Measurements from ENCODE around the gene KLK8. TPM values are rescaled to one million over a fixed set of nuclear protein-coding genes. Genes with fewer than 3 reads are reported as not detected.

KLK8 gene
- polyA plus RNA-seq, 3 donors = not detected

DNA sequence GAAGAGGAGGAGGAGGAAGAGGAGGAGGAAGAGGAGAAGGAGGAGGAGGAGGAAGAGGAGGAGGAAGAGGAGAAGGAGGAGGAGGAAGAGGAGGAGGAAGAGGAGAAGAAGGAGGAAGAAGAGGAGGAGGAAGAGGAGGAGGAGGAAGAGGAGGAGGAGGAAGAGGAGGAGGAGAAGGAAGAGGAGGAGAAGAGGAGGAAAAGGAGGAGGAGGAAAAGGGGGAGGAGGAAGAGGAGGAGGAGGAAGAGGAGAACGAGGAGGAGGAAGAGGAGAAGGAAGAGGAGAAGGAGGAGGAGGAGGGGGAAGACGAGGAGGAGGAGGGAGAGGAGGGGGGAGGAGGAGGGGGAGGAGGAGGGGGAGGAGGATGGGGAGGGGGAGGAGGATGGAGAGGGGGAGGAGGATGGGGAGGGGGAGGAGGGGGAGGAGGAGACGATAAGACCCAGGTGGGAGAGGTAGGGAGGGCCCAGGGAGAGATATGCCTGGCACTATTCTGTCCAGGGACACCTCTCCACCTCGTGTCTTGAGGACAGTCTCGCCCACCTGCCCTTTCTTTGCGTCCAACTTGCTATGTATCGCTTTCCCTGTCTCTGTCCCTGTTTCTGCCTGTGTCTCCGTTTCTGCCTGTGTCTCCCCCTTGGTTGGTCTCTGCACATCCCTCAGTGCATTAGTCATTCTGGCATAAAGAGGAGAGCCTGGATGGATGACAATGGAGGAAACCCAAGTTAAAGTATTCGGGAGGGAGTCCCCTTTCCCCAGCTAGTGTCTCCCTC lies 41.5 kb downstream of the KLK8 start:
- Mint-ChIP-seq H3K9me3 (peaks cover 3 to 16% (median 5%) of the 10 kb centered on the region in 7 donors), H3K27ac (no peak overlapping the region), H3K36me3 (no peaks in the 10 kb centered on the region), H3K4me3 (no peak overlapping the region), H3K27me3 (ENCODE audit: low read depth in 3 of 3) (peaks cover 3 to 6% (median 4%) of the 10 kb centered on the region in 3 donors), H3K4me1 (no peaks in the 10 kb centered on the region)
- WGBS (ENCODE audit: insufficient coverage) = 76% methylated on average over 5 of the region's 9 CpGs
- Histone ChIP-seq H3K27ac (ENCODE audit: low read depth in 1 of 2, low read length in 2 of 2) (no peak overlapping the region), H4K20me1 (ENCODE audit: insufficient read depth, low read length) (no peaks in the 10 kb centered on the region), H3K9ac (ENCODE audit: insufficient read depth, low read length, poor library complexity, severe bottlenecking) (no peak overlapping the region), H3K79me2 (ENCODE audit: insufficient read depth, low read length) (no peaks in the 10 kb centered on the region), H3K4me1 (ENCODE audit: control insufficient read depth in 1 of 2, insufficient read depth in 2 of 2, low read length in 2 of 2) (no peaks in the 10 kb centered on the region), H3K9me3 (replicated peaks in 1 of 2; ENCODE audit: control insufficient read depth in 1 of 2, insufficient read depth in 1 of 2, low read length in 2 of 2) (no peaks in the 10 kb centered on the region), H3K27me3 (ENCODE audit: control insufficient read depth in 2 of 2, insufficient read depth in 2 of 2, low read length in 2 of 2) (no peaks in the 10 kb centered on the region), H3K36me3 (replicated peaks in 1 of 2; ENCODE audit: control insufficient read depth in 1 of 2, insufficient read depth in 2 of 2, low read length in 2 of 2) (no peaks in the 10 kb centered on the region), H3K4me3 (replicated peaks in 1 of 3; ENCODE audit: low read depth in 2 of 3, low read length in 3 of 3) (no peak overlapping the region), H2AFZ (ENCODE audit: insufficient read depth, low read depth, low read length, poor library complexity, severe bottlenecking) (no peak overlapping the region), H3K4me2 (replicated peaks; ENCODE audit: extremely low read depth, low read length, poor library complexity, severe bottlenecking) (no peak overlapping the region)
- intact Hi-C loops (cut with micrococcal nuclease) = no loop called here
- TF ChIP-seq, protein P1, sequence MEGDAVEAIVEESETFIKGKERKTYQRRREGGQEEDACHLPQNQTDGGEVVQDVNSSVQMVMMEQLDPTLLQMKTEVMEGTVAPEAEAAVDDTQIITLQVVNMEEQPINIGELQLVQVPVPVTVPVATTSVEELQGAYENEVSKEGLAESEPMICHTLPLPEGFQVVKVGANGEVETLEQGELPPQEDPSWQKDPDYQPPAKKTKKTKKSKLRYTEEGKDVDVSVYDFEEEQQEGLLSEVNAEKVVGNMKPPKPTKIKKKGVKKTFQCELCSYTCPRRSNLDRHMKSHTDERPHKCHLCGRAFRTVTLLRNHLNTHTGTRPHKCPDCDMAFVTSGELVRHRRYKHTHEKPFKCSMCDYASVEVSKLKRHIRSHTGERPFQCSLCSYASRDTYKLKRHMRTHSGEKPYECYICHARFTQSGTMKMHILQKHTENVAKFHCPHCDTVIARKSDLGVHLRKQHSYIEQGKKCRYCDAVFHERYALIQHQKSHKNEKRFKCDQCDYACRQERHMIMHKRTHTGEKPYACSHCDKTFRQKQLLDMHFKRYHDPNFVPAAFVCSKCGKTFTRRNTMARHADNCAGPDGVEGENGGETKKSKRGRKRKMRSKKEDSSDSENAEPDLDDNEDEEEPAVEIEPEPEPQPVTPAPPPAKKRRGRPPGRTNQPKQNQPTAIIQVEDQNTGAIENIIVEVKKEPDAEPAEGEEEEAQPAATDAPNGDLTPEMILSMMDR (IDR thresholded peaks at IDR 0.05) = no peak
- DNase-seq = no peak

DNA sequence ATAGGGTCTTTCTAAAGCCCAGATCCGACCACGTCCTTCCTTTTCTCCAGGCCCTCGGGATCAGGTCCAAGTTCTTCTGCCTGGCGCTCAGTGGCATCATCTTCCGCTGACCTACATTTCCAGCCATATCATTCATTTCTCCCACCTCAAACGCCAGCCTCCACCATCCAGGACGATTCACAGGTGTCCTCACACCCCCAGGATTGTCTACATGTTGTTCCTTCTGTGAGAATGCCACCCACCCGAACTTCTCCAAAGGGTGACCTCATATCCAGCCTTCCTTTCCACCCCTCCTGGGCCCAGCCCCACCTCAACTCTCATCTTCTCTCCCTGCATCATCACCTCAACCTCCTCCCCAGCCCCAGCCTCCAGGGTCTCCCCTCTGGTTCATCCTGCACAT lies 43.8 kb downstream of the KLK8 start:
- H3K27ac Mint-ChIP-seq = no peak overlapping the region
- Histone ChIP-seq H3K4me1 (ENCODE audit: control insufficient read depth in 1 of 2, insufficient read depth in 2 of 2, low read length in 2 of 2) (no peaks in the 10 kb centered on the region), H3K79me2 (ENCODE audit: insufficient read depth, low read length) (no peaks in the 10 kb centered on the region), H3K27ac (ENCODE audit: low read depth in 1 of 2, low read length in 2 of 2) (no peak overlapping the region), H3K9me3 (replicated peaks in 1 of 2; ENCODE audit: control insufficient read depth in 1 of 2, insufficient read depth in 1 of 2, low read length in 2 of 2) (no peaks in the 10 kb centered on the region), H4K20me1 (ENCODE audit: insufficient read depth, low read length) (no peaks in the 10 kb centered on the region), H3K9ac (ENCODE audit: insufficient read depth, low read length, poor library complexity, severe bottlenecking) (no peak overlapping the region), H3K27me3 (ENCODE audit: control insufficient read depth in 2 of 2, insufficient read depth in 2 of 2, low read length in 2 of 2) (no peaks in the 10 kb centered on the region), H2AFZ (ENCODE audit: insufficient read depth, low read depth, low read length, poor library complexity, severe bottlenecking) (no peak overlapping the region), H3K4me3 (replicated peaks in 1 of 3; ENCODE audit: low read depth in 2 of 3, low read length in 3 of 3) (no peak overlapping the region), H3K36me3 (replicated peaks in 1 of 2; ENCODE audit: control insufficient read depth in 1 of 2, insufficient read depth in 2 of 2, low read length in 2 of 2) (no peaks in the 10 kb centered on the region), H3K4me2 (replicated peaks; ENCODE audit: extremely low read depth, low read length, poor library complexity, severe bottlenecking) (no peak overlapping the region)
- intact Hi-C loops (cut with micrococcal nuclease) = no loop called here
- H3K9me3 Mint-ChIP-seq = peaks cover 3 to 9% (median 5%) of the 10 kb centered on the region in 7 donors
- H3K27me3 Mint-ChIP-seq (ENCODE audit: low read depth in 3 of 3) = peaks cover 0 to 9% (median 3%) of the 10 kb centered on the region in 3 donors
- TF ChIP-seq, protein P1 (IDR thresholded peaks at IDR 0.05) = no peak
- no peak overlapping the region for H3K4me3 Mint-ChIP-seq
- H3K4me1 Mint-ChIP-seq = no peaks in the 10 kb centered on the region
- DNase-seq = no peak
- WGBS (ENCODE audit: insufficient coverage) = 66% methylated on average over 8 of the region's 8 CpGs
- H3K36me3 Mint-ChIP-seq = no peaks in the 10 kb centered on the region
